Skin of body (tissue), 2 donors: ENCODE results near the gene TMEM200C. TPM values are rescaled to one million over a fixed set of nuclear protein-coding genes. Genes with fewer than 3 reads are reported as not detected.

ENCODE experiments used
- DNase-seq: peaks from one replicate; lab custom pipeline; 2025; lab: John Stamatoyannopoulos, UW
- total RNA-seq: library from RNA; depleted of rRNA; stranded (reverse); fragments of >200 nt; gene quantifications from one replicate; pipeline ENCODE4 v1.2.3, GENCODE V29; 2014

Gene TMEM200C
- total RNA-seq: 0.49 TPM

- no peak for DNase-seq
Observed at GRCh38 chr18:5895299-5895875, at the start of gene TMEM200C. TSS of gene TMEM200C (minus strand) at chr18:5895522. CDS start at chr18:5892063, 3,459 bp downstream.

- no peak for DNase-seq
Observed at GRCh38 chr18:5944448-5944847, 49.1 kb upstream of the TMEM200C start.

GRCh38 chr18:5943514-5943913 lies 48.2 kb upstream of the TMEM200C start:
- no peak for DNase-seq

GRCh38 chr18:5942591-5942990 lies 47.3 kb upstream of the TMEM200C start:
- no peak for DNase-seq

GRCh38 chr18:5941890-5942289 lies 46.6 kb upstream of the TMEM200C start:
- no peak for DNase-seq

- no peak for DNase-seq
Observed at GRCh38 chr18:5939801-5940667, 44.7 kb upstream of the TMEM200C start.

GRCh38 chr18:5937795-5938194 lies 42.5 kb upstream of the TMEM200C start:
- no peak for DNase-seq

GRCh38 chr18:5937121-5937520 lies 41.8 kb upstream of the TMEM200C start:
- no peak for DNase-seq

GRCh38 chr18:5930789-5931188 lies 35.5 kb upstream of the TMEM200C start:
- DNase-seq: no peak

- no peak for DNase-seq
Observed at GRCh38 chr18:5918205-5918858, 23.0 kb upstream of the TMEM200C start.

- no peak for DNase-seq
Observed at GRCh38 chr18:5914951-5915350, 19.6 kb upstream of the TMEM200C start.

- DNase-seq: no peak
Observed at GRCh38 chr18:5914016-5914415, 18.7 kb upstream of the TMEM200C start.

GRCh38 chr18:5912566-5912965 lies 17.2 kb upstream of the TMEM200C start:
- DNase-seq: no peak

GRCh38 chr18:5909125-5909524 lies 13.8 kb upstream of the TMEM200C start:
- DNase-seq: no peak

- DNase-seq: no peak
Observed at GRCh38 chr18:5903386-5903785, 8.1 kb upstream of the TMEM200C start.

GRCh38 chr18:5900262-5900661 lies 4.9 kb upstream of the TMEM200C start:
- DNase-seq: no peak

GRCh38 chr18:5899835-5900234 lies 4.5 kb upstream of the TMEM200C start:
- no peak for DNase-seq

GRCh38 chr18:5895876-5896740 lies 786 bp upstream of the TMEM200C start:
- peak; percentile 15 for DNase-seq

- no peak for DNase-seq
Observed at GRCh38 chr18:5894611-5895298, 567 bp downstream of the TMEM200C start.

GRCh38 chr18:5893956-5894610 lies 1.2 kb downstream of the TMEM200C start:
- DNase-seq: no peak
